ENCODE results near the gene STYXL1. TPM values are rescaled to one million over a fixed set of nuclear protein-coding genes. Genes with fewer than 3 reads are reported as not detected.

STYXL1 gene
- total and polyA plus RNA-seq, 8 donors, result 13.3 to 47.6 (median 22.7) TPM

- ATAC-seq (no peak), FAIRE-seq (no peak), DNase-seq (no peak)
- intact Hi-C loops (cut with DNase I), result no loop called here
- Histone ChIP-seq H3K4me3 (no peak overlapping the region), H3K27ac (peak overlapping the region in 1 of 4 donors; percentile 12), H3K36me3 (peaks cover 0 to 19% (median 0%) of the 10 kb centered on the region in 3 donors), H3K4me1 (peaks cover 4 to 13% (median 13%) of the 10 kb centered on the region in 3 donors), H3K9me3 (no peaks in the 10 kb centered on the region), H3K27me3 (no peaks in the 10 kb centered on the region)
- 91 to 94% methylated on average over 11 of the region's 11 CpGs for whole genome bisulfite sequencing, 2 donors
- TF ChIP-seq, protein P1, sequence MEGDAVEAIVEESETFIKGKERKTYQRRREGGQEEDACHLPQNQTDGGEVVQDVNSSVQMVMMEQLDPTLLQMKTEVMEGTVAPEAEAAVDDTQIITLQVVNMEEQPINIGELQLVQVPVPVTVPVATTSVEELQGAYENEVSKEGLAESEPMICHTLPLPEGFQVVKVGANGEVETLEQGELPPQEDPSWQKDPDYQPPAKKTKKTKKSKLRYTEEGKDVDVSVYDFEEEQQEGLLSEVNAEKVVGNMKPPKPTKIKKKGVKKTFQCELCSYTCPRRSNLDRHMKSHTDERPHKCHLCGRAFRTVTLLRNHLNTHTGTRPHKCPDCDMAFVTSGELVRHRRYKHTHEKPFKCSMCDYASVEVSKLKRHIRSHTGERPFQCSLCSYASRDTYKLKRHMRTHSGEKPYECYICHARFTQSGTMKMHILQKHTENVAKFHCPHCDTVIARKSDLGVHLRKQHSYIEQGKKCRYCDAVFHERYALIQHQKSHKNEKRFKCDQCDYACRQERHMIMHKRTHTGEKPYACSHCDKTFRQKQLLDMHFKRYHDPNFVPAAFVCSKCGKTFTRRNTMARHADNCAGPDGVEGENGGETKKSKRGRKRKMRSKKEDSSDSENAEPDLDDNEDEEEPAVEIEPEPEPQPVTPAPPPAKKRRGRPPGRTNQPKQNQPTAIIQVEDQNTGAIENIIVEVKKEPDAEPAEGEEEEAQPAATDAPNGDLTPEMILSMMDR (IDR thresholded peaks at IDR 0.05), result no peak
These were observed 93.9 kb downstream of the STYXL1 start for GRCh38 chr7:75953931-75954330.

- H3K27me3 ChIP-seq, result no peaks in the 10 kb centered on the region
- WGBS, 2 donors, result 94 to 96% methylated on average over 7 of the region's 7 CpGs
- no peaks in the 10 kb centered on the region for H3K9me3 ChIP-seq
- no peak overlapping the region for H3K4me3 ChIP-seq
- TF ChIP-seq, protein P1 (IDR thresholded peaks at IDR 0.05), result no peak
- peaks cover 4 to 13% (median 13%) of the 10 kb centered on the region in 3 donors for H3K4me1 ChIP-seq
- no peak for FAIRE-seq
- no peak for ATAC-seq
- H3K27ac ChIP-seq, result peak overlapping the region in 1 of 4 donors; percentile 12
- intact Hi-C loops (cut with DNase I), result no loop called here
- DNase-seq, result peak in 1 of 6 donors; percentile 46
- H3K36me3 ChIP-seq, result peaks cover 0 to 19% (median 0%) of the 10 kb centered on the region in 3 donors
These were observed 94.4 kb downstream of the STYXL1 start for GRCh38 chr7:75953431-75953830.

DNA sequence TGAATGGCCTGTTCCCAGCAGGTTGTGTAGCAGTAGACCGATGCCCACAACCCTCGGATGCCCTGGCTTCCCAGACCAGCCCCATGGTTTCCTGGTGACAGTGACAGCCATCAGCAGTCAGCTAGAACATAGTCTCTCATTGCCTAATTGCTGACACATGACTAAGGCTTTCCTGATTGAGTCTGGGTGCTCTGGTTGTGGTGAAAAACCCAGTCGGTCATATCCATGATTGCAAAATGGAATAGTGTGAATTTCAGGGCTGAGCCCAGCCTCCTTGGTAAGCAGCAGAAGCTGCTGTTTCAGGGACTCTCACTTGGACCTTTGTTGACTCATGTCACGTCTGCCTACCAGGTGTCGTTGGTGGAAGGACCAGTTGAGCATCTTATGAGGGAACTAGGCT, 96.3 kb downstream of the STYXL1 start:
- peak overlapping the region in 2 of 4 donors; percentile 53 to 61 for H3K27ac ChIP-seq

GRCh38 chr7:75950111-75950681, 97.6 kb downstream of the STYXL1 start:
- TF ChIP-seq, protein P1 (IDR thresholded peaks at IDR 0.05), result no peak
- DNase-seq (peak in 1 of 6 donors; percentile 24), ATAC-seq (peak; percentile 46 to 72 (median 52)), FAIRE-seq (no peak)
- no peaks in the 10 kb centered on the region for H3K27me3 ChIP-seq
- peaks cover 0 to 12% (median 0%) of the 10 kb centered on the region in 3 donors for H3K36me3 ChIP-seq
- H3K27ac ChIP-seq, result peak overlapping the region in 3 of 4 donors; percentile 28 to 61 (median 53)
- H3K9me3 ChIP-seq, result no peaks in the 10 kb centered on the region
- peaks cover 5 to 26% (median 13%) of the 10 kb centered on the region in 3 donors for H3K4me1 ChIP-seq
- intact Hi-C loops (cut with DNase I), result no loop called here
- WGBS, 2 donors, result 31 to 39% methylated on average over 15 of the region's 15 CpGs
- H3K4me3 ChIP-seq, result no peak overlapping the region

More for the DNA sequence above, 96.3 kb downstream of the STYXL1 start:
- WGBS, 2 donors, result 59 to 69% methylated on average over 5 of the region's 5 CpGs
- Histone ChIP-seq H3K36me3 (peaks cover 0 to 19% (median 0%) of the 10 kb centered on the region in 3 donors), H3K4me1 (peaks cover 4 to 18% (median 13%) of the 10 kb centered on the region in 3 donors), H3K9me3 (no peaks in the 10 kb centered on the region), H3K27me3 (no peaks in the 10 kb centered on the region), H3K4me3 (no peak overlapping the region)
- DNase-seq (no peak), FAIRE-seq (no peak), ATAC-seq (peak in 3 of 4 donors; percentile 21 to 73 (median 25))
- TF ChIP-seq, protein P1 (IDR thresholded peaks at IDR 0.05), result no peak
- intact Hi-C loops (cut with DNase I), result no loop called here

DNA sequence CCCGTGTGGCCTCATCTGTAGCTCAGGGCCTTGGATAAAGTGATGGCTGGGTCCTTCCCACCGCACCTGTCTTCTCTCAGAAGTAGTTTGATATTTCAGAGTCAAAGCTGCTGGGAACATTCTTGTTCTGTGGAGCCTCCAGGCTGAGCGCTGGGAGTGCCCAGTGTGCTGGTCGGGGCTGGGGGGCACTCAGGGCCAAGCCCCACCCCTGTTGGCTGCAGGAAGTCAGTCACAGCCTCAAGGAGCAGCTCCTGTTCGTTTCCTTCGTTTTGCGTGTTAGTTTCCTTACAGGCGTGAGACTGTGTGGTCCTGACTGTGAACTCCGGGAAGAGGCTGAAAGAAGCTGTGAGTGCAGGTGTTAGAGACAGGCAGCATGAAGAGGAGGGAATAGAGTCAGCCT, 99.6 kb downstream of the STYXL1 start:
- ATAC-seq, result no peak
- peak overlapping the region in 1 of 4 donors; percentile 28 for H3K27ac ChIP-seq
- intact Hi-C loops (cut with DNase I), result no loop called here
- WGBS, 2 donors, result 77% methylated on average over 9 of the region's 9 CpGs
- H3K36me3 ChIP-seq, result no peaks in the 10 kb centered on the region
- TF ChIP-seq, protein P1 (IDR thresholded peaks at IDR 0.05), result no peak
- no peak for DNase-seq
- H3K9me3 ChIP-seq, result no peaks in the 10 kb centered on the region
- FAIRE-seq, result no peak
- peaks cover 5 to 31% (median 13%) of the 10 kb centered on the region in 3 donors for H3K4me1 ChIP-seq
- H3K27me3 ChIP-seq, result no peaks in the 10 kb centered on the region
- no peak overlapping the region for H3K4me3 ChIP-seq
